GM12873 (cell line): ENCODE data around the gene MRPL54.

ENCODE experiments used
- TF ChIP-seq, protein P1 (sequence below): IDR thresholded peaks from 2 replicates; pipeline ENCODE4 v1.5.1; 2012; ENCODE audit warnings: low read depth, mild to moderate bottlenecking, moderate library complexity, low read length, control low read depth; ENCODE audit not compliant: insufficient read depth; ENCODE audit errors: missing control alignments

MRPL54 gene

DNA sequence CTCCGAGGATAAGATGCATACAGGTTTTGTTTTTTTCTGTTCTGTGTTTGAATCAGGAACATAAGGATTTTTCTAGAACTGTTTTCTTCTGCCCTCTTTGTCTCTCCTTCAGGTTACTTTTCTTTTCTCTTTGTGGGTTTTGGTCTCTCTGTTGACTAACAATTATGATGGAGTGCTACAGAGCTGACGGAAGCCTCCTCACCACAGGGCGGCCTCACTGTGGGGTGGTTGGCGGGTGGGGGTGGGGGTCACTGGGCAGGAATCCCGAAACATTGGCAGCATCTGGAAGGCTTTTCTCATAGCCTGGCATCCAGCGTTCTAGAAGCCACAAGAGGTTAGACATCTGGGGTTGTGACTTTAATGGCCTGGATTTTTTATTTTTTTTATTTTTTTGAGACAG, 35.7 kb downstream of the MRPL54 start:
- TF ChIP-seq, protein P1, sequence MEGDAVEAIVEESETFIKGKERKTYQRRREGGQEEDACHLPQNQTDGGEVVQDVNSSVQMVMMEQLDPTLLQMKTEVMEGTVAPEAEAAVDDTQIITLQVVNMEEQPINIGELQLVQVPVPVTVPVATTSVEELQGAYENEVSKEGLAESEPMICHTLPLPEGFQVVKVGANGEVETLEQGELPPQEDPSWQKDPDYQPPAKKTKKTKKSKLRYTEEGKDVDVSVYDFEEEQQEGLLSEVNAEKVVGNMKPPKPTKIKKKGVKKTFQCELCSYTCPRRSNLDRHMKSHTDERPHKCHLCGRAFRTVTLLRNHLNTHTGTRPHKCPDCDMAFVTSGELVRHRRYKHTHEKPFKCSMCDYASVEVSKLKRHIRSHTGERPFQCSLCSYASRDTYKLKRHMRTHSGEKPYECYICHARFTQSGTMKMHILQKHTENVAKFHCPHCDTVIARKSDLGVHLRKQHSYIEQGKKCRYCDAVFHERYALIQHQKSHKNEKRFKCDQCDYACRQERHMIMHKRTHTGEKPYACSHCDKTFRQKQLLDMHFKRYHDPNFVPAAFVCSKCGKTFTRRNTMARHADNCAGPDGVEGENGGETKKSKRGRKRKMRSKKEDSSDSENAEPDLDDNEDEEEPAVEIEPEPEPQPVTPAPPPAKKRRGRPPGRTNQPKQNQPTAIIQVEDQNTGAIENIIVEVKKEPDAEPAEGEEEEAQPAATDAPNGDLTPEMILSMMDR: no peak

DNA sequence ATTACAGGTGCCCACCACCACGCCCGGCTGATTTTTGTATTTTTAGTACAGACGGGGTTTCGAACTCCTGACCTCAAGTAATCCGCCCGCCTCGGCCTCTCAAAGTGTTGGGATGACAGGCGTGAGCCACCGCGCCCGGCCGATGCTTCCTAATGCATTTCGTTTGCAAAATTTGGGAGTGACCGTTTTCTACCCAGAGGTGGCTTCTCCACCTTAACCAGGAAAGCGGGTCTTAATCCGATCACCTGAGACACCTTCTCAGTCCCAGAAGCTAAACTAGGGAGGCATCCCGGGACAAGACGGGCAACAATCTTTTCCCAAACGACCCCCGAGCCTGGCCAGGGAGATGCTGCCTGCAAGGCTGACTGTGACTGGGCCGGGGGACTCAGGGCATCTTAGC, 38.5 kb downstream of the MRPL54 start:
- TF ChIP-seq, protein P1: no peak

DNA sequence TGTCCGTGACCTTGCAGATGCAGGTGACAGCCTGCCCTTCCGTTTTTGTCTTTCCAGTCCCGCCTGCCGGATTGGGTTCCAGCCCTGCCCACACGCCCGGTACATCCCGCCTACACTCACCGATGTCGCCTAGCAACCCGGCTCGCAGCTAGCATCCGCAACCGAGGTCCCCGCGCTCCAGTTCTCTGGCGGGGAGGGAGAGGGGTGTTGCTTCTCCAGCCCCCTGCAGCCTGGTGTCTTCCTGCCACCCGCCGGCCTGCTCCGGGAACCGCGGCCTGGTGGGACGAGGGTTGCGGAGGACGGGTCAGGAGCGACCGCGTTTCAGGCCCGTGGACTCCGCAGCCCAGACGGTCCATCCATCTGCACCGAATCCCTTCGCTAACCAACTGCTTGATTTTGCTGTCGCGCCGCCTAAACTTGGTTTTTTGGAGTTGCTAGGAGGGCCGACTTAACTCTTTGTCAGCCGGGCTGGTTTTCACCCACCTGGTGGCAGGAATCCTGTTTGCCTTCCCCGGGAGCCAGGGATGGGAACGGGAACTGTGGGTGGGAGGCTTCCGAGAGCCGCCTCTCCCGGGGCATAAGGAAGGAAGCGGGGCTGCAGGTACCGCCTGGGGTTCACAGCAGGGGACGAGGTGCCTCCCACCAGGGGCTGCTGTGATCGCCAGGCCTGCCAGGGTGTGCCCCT, 39.1 kb downstream of the MRPL54 start:
- TF ChIP-seq, protein P1: no peak

DNA sequence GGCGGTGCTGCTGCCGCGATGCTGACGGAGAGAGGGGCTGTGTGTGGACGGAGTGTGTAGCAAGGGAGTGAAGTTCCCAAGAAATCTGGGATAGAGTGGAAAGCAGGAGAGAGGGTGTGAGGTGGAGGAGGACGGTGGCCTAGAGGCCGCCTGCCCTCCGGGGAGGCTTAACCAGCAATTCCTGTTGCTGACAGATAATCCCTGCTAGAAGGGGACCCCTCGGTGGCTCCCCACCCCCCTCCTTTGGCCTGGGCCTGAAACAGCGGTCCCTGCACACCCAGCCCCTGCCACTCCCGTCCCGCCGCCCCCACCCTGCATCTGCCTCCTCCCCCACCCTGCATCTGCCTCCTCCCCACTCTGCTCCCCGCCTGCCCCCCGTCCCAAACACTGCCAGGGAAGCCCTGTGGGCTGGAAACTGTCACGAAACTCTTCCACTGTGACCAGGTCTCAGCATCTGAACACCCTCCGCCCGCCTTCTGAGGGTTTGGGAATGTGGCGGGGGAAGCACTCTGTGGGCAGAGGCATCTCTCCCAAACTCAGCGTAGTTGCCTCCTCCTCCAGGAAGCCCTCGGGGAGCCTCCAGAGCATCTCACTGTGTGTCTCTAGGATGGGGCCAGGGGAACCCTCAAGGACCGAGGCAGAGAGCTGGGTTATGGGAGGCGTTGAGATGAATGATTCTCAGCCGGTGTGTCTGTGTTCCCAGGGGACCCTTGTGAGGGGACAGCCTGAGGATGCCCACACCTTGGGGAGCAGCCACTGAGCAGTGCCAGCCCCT, 40.8 kb downstream of the MRPL54 start:
- TF ChIP-seq, protein P1: no peak

DNA sequence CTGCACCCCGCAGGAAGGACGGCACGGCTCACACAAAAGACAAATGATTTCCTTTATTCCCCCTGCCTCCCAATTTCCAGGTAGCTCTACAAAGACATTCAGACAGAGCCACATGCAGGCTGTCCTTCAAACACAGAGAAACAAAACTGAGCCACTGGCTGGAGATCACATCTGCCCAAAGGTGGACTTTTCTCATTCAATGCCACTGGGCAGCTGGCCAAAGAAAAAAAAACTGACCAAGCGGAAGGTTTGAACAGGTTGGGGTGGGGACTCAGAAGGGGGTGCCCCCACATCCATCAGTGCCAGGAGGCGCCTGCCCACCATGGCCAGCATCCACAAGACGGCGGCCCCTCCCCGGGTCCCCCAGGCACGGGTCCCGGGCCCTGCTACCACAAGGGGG, 41.5 kb downstream of the MRPL54 start:
- TF ChIP-seq, protein P1: no peak

DNA sequence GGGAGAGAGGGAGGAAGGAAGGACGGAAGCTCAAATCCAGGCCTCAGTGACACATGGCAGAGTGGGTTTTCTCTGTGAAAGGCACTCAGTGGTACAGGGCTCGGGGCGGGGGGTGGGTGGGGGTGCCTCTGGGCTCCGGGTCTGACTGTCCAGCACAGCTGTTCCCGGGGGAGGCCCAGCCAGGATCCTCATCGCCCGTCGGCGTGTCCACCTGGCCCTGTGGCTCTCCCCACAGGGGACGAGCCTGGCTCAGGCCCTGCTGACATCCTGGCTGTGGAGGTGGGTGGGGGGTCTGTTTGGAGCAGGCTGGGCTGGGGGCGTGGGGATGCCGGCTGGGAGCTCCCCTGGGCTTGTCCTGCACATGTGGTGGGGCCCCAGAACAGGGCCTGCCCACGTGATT, 41.9 kb downstream of the MRPL54 start:
- TF ChIP-seq, protein P1: no peak

DNA sequence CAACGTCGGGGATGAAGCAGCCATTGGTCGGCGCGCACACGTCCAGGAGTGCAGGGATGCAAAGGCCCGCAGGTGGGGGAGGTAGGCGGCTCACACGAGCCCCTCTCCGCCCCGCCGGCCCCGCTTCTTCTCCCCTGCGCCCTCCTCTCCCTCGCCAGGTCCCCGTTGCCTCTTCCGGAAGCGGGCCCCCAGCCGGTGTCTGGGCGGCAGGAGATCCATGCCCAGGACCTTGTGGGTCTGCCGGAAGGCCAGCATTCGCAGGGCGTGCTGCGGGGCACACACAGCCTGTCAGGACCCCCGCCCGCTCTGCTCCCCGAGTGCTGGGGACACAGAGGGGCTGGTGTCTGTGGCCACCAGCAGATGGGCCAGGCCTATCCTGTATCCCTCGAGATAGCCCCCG, 43.4 kb downstream of the MRPL54 start:
- TF ChIP-seq, protein P1: no peak
